Muscle of arm (tissue), 12 donors: ENCODE data around the gene PRPF19. TPM values are rescaled to one million over a fixed set of nuclear protein-coding genes. Genes with fewer than 3 reads are reported as not detected.

ENCODE experiments used
- DNase-seq: peaks from one replicate; pipeline ENCODE4 v3.0.0-alpha.2; 2013
- polyA plus RNA-seq, 12 donors: library from polyadenylated mRNA; unstranded; fragments of 120-200 nt; gene quantifications; one replicate each; pipeline ENCODE4 v1.2.1, GENCODE V29; 2013; ENCODE audit not compliant: insufficient read length in 12 of 12

Gene PRPF19
- polyA plus RNA-seq, 12 donors = 53.4 to 83.9 (median 64.8) TPM; not detected in 1

GRCh38 chr11:60924906-60925853 is 18.8 kb upstream of the PRPF19 start:
- DNase-seq = no peak

DNA sequence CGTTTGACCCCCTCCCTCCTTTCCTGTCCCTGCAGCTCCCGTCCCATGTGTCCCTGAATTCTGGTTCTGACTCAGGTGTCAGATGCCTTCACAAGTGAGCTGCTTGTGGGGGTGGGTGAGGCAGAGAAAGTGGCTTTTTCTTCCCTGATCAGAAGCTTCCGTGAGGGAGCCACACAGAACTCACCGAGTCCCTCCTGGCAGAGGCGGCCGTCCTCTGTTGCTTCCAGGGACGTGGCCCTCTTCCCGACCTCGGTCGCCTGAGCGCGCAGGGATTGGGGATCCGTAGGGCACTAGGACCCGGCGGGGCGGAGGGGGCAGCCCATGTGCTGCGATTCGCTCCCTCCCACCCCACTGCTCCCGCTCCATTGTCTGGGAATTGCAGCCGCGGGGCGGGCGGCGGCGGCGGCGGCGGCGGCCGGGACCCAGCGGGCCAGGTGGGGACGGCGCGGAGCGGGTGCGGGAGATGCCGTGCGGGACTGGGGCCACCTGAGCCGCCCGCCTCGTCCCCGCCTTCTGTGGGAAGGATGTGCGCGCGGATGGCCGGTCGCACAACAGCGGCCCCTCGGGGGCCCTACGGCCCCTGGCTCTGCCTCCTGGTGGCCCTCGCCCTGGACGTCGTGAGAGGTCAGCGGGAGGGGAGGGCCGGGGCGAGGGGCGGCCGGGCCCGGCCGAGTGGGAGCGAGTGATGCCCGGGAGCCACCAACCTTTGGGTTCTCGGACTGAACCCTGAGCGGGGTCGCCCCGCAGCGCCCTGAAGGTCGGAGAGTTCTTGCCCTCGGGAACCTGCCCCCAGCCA is 17.9 kb upstream of the PRPF19 start, which contains the start of gene TMEM132A:
Gene TMEM132A (plus strand): TSS at position 351 of the 796 bp plus-strand sequence. CDS start 174 bp downstream, at position 525.
- DNase-seq = peak; percentile 76

- no peak for DNase-seq
These were observed 17.4 kb upstream of the PRPF19 start for GRCh38 chr11:60923800-60924109.

GRCh38 chr11:60923326-60923725 is 16.9 kb upstream of the PRPF19 start:
- no peak for DNase-seq

- DNase-seq = no peak
These were observed 16.5 kb upstream of the PRPF19 start for GRCh38 chr11:60922906-60923305.

GRCh38 chr11:60921777-60922335 is 15.5 kb upstream of the PRPF19 start:
- DNase-seq = no peak

DNA sequence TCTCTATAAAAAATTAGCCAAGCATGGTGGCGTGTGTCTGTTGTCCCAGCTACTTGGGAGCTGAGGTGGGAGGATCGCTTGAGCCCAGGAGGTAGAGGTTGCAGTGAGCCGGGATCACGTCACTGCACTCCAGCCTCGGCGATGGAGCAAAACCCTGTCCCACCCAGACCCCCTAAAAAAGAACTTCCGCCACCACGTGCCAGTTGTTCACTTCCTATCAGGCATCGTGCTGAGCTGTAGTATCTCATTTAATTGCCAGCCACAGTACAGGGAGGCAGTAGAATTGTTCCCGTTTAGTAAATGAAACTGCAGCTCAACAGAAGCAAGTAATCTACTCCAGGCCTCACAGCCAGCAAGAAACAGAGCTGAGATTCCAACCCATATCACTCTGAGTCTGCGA is 14.9 kb upstream of the PRPF19 start:
- DNase-seq = no peak

DNA sequence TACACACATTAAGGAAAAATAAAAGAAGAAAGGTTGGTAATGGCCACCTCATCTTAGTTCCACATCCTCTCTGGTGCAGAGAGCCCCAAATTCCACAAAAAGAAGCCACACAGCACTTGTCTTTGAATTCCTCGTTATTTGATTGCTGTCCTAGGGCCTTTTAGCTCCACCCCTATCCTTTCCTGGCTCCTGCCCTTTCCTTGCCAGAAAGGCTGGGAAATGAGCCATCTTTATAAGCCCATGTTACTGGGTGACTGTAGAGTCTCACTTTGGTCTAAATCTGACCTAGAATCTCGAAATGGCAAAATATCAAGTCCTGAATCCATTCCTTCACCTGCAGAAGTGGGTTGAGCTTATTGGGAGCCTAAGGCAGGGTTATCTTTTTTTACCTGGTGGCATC is 13.6 kb upstream of the PRPF19 start:
- DNase-seq = no peak

GRCh38 chr11:60919320-60919719 is 12.9 kb upstream of the PRPF19 start:
- DNase-seq = no peak

DNA sequence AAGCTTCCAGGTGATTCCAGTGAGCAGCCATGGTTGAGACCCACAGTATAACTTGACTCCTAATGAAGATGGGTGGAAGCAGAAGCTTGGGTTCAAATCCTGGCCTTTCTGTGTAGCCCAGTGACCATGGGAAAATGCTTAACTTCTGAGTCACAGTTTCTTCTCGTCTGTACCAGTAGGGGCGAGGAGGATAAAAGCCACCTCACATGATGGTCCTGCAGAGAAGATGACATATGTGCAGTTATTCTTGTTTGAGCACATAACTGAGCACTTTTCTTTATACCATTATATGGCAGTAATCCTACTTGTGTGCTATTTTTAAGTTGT is 12.5 kb upstream of the PRPF19 start:
- no peak for DNase-seq

GRCh38 chr11:60918251-60918938 is 12.0 kb upstream of the PRPF19 start:
- DNase-seq = no peak

- no peak for DNase-seq
These were observed 10.9 kb upstream of the PRPF19 start for GRCh38 chr11:60917267-60917666.

- DNase-seq = no peak
These were observed 10.4 kb upstream of the PRPF19 start for GRCh38 chr11:60916669-60917206.

DNA sequence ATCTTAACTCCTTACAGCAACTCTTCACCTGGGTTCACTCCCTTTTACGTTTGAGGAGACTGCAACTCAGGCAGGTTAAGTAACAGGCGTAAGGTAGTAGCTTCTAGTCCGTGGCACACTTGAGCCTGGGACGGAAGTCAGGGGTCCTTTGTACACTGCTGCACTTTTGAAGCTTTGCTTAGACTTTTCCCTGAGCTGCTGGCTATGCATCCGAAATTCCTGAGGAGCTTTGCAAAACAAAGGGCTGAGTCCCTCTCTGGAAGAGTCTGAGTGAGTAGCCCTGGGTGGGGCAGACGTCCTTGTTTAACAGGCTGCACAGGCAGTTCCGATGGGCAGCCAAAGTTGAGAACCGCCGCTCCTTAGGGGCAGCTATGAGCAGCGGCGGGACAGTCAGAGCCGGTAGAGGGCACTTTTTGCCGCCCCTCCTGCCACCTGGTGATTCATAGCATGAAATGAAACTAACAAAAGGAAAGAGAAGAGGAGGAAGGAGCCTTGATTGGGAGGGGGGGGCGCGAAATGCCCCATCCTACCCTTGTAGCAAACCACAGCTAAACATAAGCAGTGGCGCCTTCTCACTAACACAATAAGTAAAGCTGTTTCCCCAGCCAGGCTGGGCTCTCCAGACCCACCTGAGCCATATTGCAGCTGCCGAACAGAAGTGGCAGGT is 9.0 kb upstream of the PRPF19 start:
- DNase-seq = peak; percentile 30

DNA sequence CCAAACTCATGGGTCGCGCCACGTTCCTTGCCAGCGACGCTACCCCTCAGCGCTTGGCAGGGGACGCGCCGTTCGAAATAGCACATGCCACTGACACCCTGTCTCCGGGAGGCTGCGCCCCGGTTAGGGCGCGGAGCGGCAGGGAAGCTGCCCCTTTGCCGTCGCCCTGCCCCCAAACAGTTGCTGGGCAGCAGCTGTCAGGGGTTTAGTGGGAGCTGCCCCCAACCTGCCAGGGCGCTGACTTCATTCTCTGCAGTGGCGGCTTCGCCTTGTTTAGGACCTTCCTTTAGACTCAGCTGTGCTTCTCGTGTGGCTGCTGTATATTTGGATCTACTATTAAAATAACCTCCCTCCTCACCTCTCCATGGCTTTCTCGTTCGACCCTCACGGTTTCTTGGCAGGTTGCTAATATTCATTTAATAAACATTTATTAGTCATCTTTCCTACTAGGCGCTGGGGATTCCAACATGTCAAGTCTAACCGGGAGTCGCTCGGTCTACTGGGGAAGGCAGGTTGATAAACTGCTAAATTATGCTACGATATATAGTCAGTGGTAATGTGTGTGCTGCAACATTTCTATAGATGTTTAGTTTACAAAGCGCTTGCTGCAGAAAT is 8.4 kb upstream of the PRPF19 start:
- peak; percentile 49 for DNase-seq

DNA sequence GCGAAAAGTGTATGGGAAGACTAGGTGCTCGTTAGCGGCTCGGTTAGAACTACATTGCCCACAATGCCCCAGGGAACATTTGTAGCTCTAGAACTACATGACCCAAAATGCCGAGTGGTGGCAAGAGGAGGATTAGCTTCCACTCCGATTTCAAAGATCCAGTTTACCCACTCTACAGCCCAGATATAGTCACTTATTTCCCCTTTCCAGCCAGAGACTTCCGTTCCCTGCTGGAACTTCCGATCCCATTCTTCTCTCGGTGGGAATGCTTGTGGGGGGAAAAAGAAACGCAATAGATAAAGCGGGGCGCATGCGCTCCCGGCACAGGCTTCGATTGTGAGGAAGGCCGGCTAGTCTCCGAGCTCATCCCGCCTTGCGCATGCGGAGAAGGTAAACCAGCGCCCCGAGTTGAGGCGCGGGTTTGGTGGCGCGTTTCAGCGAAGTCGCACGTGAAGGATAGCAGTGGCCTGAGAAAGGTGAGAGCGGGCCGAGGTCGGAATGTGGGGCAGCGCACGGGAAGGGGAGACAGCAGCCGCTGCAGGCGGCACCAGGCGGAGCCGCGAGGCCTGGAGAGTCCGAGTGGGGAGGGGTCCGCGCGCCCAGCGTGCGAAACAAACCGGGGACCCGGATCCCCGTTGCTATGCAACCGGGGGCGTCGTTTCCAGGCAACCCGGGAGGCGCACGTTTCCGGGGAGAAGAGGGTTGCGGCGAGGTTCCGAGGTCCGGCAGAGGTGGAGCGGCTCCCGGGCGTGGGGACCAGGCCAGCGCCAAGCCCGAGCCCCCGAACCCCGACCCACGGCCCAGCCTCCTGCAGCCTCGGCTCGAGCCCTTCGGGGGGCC is 7.6 kb upstream of the PRPF19 start, which contains the start of gene TMEM109:
Gene TMEM109 (plus strand): TSS at position 366 of the 840 bp plus-strand sequence. CDS start 5,536 bp downstream, outside the sequence.
- peak; percentile 93 for DNase-seq

DNA sequence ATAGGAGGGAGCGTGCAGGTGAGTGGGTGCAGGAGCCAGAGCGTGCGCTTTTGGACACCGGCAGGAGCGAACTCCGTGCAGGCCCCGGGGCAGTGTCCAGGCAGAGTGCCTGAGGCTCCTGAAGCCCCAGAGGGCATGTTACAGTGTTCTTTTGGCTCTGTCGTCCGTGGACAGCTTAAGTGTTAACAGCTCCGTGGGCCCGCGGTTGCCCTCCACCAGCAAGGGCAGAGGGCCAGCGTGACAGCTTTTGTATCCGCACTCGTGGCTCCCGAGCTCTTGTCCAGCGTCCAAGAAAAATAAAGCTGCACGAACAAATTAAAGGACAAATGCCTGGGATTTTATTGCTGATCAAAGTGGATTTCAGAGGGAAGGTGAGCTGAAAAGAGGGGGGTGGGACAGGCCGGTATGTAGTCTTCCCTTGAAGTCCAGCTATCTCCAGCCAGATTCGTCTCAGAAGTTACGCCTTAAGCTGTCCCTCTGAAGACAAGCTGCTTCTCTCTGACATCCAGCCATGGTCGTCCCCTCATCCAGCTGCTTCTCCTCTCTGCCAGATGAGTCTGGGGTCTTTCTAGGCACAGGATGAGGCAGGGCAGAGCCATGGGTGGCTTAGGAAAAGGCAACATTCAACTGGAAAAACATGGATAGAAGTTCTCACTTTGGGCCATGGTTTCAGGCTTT is 6.6 kb upstream of the PRPF19 start:
- DNase-seq = no peak

- DNase-seq = no peak
These were observed 6.0 kb upstream of the PRPF19 start for GRCh38 chr11:60912223-60912850.
